C1 segment of cervical spinal cord (tissue), 14 donors: Measurements from ENCODE around the gene AGPAT3.

Experiments
- DNase-seq, 14 donors: peaks; one replicate each; lab custom pipeline; 2025; lab: John Stamatoyannopoulos, UW

The AGPAT3 gene

DNA sequence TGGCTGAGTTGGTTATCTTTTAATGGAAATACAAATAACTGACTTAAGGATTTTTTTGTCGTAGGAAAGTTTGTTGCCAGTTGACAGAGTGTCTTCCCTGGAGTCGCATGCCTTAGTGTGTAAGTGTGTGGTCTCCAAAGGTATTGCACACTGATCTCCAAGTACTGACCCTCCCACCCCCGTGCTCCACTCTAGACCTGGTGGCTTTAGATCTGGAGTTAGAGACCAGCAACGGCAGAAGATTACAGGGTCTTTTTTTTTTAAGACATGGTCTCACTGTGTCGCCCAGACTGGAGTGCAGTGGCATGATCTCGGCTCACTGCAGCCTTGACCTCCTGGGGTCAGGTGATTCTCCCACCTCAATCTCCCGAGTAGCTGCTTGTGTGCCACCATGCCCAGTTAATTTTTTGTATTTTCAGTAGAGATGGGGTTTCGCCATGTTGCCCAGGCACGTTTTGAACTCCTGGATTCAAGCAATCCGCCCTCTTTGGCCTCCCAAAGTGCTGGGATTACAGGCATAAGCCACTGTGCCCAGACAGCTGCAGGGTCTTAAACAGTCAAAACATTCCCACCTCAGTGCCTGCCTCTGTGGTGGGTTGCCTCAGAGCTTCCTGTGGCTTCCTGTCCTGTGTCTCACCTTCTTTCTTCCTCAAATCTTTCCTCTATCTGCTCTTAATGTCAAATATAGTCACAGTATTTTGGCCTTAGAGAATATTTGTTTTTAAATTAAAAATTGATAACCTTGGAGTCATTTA, 154.0 kb downstream of the AGPAT3 start:
- DNase-seq = no peak

DNA sequence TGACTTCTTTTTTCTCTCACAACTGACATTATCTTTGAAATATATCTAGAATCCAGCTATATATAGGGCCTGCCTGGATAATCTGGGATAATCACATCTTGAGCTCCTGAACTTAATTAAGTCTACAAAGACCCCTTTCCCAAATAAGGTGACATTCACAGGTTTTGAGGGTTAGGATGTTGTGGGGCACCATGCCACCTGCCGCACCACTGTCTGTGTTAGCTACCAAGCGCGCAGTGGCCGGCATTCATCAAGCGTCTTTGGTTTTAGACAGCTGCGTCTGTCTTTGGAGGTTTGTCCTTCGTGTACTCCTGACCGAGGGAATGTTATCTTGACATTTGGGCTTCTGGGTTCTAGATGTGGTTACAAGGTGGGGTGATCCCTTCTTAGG, 154.5 kb downstream of the AGPAT3 start:
- no peak for DNase-seq

- no peak for DNase-seq
These were observed 155.5 kb downstream of the AGPAT3 start for GRCh38 chr21:44020551-44020950.

DNA sequence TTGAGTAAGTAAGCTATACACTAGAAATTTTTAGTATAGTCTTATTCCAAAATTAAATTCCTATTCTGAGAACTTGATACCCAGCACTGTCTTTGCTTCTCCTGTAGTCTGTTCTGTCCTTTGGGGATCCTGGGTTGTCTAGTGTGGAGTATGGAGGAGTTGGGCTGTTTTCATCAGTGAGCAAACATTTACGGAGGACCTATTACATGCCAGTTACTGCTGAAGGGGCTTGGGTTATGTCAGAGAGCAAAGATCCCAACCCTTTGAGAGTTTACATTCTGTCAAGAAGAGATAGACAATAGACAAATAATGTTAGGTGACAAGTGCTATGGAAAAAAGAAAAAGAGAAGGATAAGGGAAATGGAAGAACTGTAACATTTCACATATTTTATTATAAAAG, 156.0 kb downstream of the AGPAT3 start:
- DNase-seq = no peak

- DNase-seq = no peak
These were observed 159.2 kb downstream of the AGPAT3 start for GRCh38 chr21:44024257-44024656.

- DNase-seq = peak in 7 of 14 donors; percentile 12 to 52 (median 43)
These were observed 159.9 kb downstream of the AGPAT3 start for GRCh38 chr21:44024887-44025353.

DNA sequence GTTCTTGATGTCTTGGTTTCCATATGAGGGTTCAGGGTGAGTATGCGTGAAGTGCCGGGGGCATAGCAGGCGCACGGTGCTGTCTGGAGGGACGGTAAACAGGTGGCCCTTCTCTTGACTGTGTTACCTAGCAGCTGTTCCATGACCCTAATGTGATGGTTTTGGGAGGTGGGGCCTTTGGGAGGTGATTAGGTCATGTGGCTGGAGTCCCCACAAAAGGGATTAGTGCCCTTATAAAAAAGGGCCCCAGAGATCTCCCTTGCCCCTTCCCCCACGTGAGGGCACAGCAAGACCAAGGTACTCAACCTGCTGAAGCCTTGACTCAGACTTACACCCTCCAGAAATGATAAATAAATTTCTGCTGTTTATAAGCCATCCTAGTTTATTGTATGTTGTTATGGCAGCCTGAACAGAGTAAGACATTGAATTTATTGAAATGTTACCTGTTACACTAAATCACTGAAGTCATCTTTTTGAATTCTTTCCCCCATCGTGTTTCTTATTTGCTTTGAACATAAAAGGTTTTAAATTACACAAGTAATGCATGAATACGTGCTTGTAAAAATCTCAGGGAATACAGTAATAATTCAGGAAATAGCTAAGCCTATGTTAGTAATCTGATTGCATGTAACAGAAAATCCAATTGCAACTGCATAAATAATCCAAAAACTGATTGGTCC, 162.7 kb downstream of the AGPAT3 start:
- no peak for DNase-seq

DNA sequence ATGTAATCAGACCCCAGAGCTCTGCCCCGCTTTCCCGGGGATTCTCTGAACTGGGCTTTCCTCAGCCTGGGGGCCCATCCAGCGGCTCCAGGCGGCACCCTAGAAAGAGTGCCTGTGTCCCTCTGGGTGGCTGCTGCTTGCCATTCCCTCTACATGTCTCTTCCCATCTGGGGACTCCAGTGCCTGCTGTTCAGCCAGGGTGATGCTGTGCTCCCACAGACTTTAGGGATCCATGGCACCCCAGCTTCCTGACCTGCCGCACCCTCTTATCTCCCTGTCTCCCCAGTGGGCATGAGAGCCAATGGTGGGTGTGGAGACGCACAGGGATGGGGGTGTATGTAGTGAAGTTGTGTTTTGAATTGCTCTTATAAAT, 163.2 kb downstream of the AGPAT3 start:
- no peak for DNase-seq

DNA sequence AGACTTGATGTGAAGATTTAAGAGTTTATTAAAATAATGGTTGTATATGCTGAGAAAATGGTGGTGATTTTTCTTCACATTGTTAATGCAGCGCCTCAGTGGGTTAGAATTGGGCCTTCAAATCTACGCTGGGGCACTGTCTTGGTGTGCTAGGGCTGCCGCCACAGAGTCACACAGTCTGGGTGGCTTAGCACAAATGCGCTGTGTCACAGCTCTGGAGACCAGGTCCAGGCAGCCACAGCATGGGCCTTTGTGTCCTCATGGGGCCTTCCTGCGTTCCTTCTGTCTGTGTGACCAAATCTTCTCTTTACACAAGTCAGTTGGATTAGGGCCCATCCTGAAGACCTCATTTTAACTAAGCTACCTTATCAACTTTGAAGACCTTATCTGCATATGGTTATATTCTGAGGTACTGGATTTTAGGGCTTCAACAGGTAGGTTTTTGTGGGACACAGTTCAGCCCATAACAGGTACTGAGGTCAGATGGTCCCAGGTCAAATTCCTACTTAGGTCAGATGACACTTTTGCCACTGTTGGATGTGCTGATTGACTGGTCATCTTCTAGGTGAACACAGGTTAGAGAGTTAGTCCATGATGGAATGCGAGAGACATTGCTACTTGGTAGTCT, 164.6 kb downstream of the AGPAT3 start:
- DNase-seq = no peak

GRCh38 chr21:44035244-44035643, 170.2 kb downstream of the AGPAT3 start:
- no peak for DNase-seq
